ENCODE data around the gene FBXO42.

GRCh38 chr1:16267690-16268180, 84.5 kb downstream of the FBXO42 start:
- TF ChIP-seq CTCF (IDR thresholded peaks at IDR 0.05; ENCODE audit: extremely low read depth in 1 of 2, insufficient read depth in 1 of 2, low read depth in 1 of 2, low read length in 2 of 2) (no peak), FOS (IDR thresholded peaks at IDR 0.05; ENCODE audit: borderline replicate concordance, insufficient read depth, low read length) (no peak), EZH2 (IDR thresholded peaks at IDR 0.05; ENCODE audit: borderline replicate concordance, low read depth, low read length, severe bottlenecking) (no peak), POLR2AphosphoS5 (IDR thresholded peaks at IDR 0.05; ENCODE audit: insufficient read depth, low read depth, low read length) (no peak), MYC (IDR thresholded peaks at IDR 0.05; ENCODE audit: low read depth, low read length) (no peak), POLR2A (IDR thresholded peaks at IDR 0.05; ENCODE audit: low read depth, low read length) (no peak), MAX (IDR thresholded peaks at IDR 0.05; ENCODE audit: insufficient read depth, insufficient read length) (no peak), JUN (IDR thresholded peaks at IDR 0.05; ENCODE audit: borderline replicate concordance, insufficient read depth, insufficient read length, low read depth) (peak; percentile 36), GATA2 (IDR thresholded peaks at IDR 0.05; ENCODE audit: insufficient read depth, insufficient read length, low read depth, low read length) (peak; percentile 72)

Measured in endothelial cell of umbilical vein (primary cell).